PFSK-1 (cell line): ENCODE data around the gene TMEM132D.

Source experiments
- POLR2AphosphoS5 ChIP-seq: IDR thresholded peaks from 2 replicates; pipeline ENCODE4 v1.6.1; 2012; ENCODE audit warnings: low read depth, mild to moderate bottlenecking, control low read depth, low read length, moderate library complexity
- REST ChIP-seq, 2 experiments: IDR thresholded peaks; 2 replicates each; pipeline versions ENCODE4 v1.6.1 to v1.8.0; 2011 to 2012; ENCODE audit warnings: low read depth in 2 of 2, low read length in 2 of 2, control low read depth in 1 of 2, inconsistent platforms in 1 of 2, mild to moderate bottlenecking in 1 of 2, moderate library complexity in 1 of 2; ENCODE audit not compliant: insufficient read depth in 1 of 2

DNA sequence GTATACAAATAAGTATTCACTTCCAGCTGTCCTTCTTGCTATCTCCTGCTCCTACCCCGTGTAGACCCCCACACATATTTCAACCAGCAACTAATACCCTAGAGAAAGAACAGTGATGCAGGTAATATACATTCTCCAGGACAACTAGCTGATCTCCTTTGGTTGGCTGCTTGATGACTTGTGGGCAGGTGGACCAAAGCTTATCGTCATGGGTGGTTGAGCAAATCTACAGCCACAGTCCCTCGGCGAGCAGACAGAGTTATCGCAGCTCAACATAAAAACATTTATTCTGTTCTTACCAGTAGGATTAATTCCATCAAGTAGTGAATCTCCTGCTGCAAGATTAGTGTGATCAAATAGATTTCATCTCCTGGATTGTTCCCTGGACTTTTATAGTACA, 314.3 kb downstream of the TMEM132D start:
- no peak for TF ChIP-seq POLR2AphosphoS5
- TF ChIP-seq REST (IDR thresholded peaks at IDR 0.05; ENCODE audit: insufficient read depth in 1 of 2, low read depth in 2 of 2, low read length in 2 of 2): no peak
